C4-2B (cell line): ENCODE measurements around the gene CMIP.

Experiments
- H3K27ac ChIP-seq: fragments of 450-650 bp; 2 replicates; pipeline ENCODE4 v1.5.1; 2017
- CTCF ChIP-seq: fragments of 450-650 bp; conservative IDR thresholded peaks from 2 replicates; pipeline ENCODE4 v1.5.1; 2017; ENCODE audit warnings: mild to moderate bottlenecking
- ZFX ChIP-seq: fragments of 450-650 bp; IDR thresholded peaks from 2 replicates; pipeline ENCODE4 v1.6.1; 2017

The CMIP gene

GRCh38 chr16:81696961-81697615 is 252.5 kb downstream of the CMIP start:
- TF ChIP-seq ZFX = no peak
- TF ChIP-seq CTCF = peak; percentile 87
- H3K27ac ChIP-seq = no peak overlapping the region

- TF ChIP-seq ZFX = no peak
- H3K27ac ChIP-seq = no peak overlapping the region
Observed at GRCh38 chr16:81697616-81698309, 253.2 kb downstream of the CMIP start.

GRCh38 chr16:81698310-81698641 is 253.7 kb downstream of the CMIP start:
- no peak for TF ChIP-seq ZFX
- no peak for TF ChIP-seq CTCF

GRCh38 chr16:81699596-81699995 is 255.0 kb downstream of the CMIP start:
- no peak overlapping the region for H3K27ac ChIP-seq
- TF ChIP-seq ZFX (no peak), CTCF (no peak)

More at GRCh38 chr16:81698310-81698641, 253.7 kb downstream of the CMIP start:
- no peak overlapping the region for H3K27ac ChIP-seq

- TF ChIP-seq CTCF = no peak
- no peak for TF ChIP-seq ZFX
Observed at GRCh38 chr16:81700071-81700779, 255.6 kb downstream of the CMIP start.

GRCh38 chr16:81700780-81701165 is 256.2 kb downstream of the CMIP start:
- TF ChIP-seq ZFX = no peak
- no peak for TF ChIP-seq CTCF

More at GRCh38 chr16:81700071-81700779, 255.6 kb downstream of the CMIP start:
- no peak overlapping the region for H3K27ac ChIP-seq

GRCh38 chr16:81701296-81701970 is 256.8 kb downstream of the CMIP start:
- TF ChIP-seq CTCF = no peak
- TF ChIP-seq ZFX = no peak
- no peak overlapping the region for H3K27ac ChIP-seq

More at GRCh38 chr16:81700780-81701165, 256.2 kb downstream of the CMIP start:
- H3K27ac ChIP-seq = no peak overlapping the region
